Fibroblast of gingiva (primary cell): ENCODE measurements around the gene CLCN2.

Experiments used
- DNase-seq: peaks from one replicate; pipeline ENCODE4 v3.0.0-alpha.2; 2011; ENCODE audit warnings: low read depth

CLCN2 gene

GRCh38 chr3:184361532-184361931, at the start of gene CLCN2, which contains the start of gene POLR2H:
Gene CLCN2, minus strand, starts transcription at chr3:184361605. Its CDS starts 126 bp downstream, at chr3:184361479.
Gene POLR2H, plus strand, starts transcription at chr3:184361710. Its CDS starts 1,783 bp downstream, at chr3:184363493.
- peak; percentile 51 for DNase-seq

- DNase-seq: no peak
Measured at GRCh38 chr3:184409946-184410500, 48.6 kb upstream of the CLCN2 start.

GRCh38 chr3:184409331-184409926, 48.0 kb upstream of the CLCN2 start:
- DNase-seq: no peak

GRCh38 chr3:184405075-184406030, 43.9 kb upstream of the CLCN2 start:
- DNase-seq: no peak

- peak; percentile 86 for DNase-seq
Measured at GRCh38 chr3:184399410-184399809, 38.0 kb upstream of the CLCN2 start.

- no peak for DNase-seq
Measured at GRCh38 chr3:184395320-184395660, 33.9 kb upstream of the CLCN2 start.

GRCh38 chr3:184391266-184391665, 29.9 kb upstream of the CLCN2 start:
- no peak for DNase-seq

GRCh38 chr3:184389935-184390528, 28.6 kb upstream of the CLCN2 start:
- no peak for DNase-seq

- DNase-seq: no peak
Measured at GRCh38 chr3:184389384-184389783, 28.0 kb upstream of the CLCN2 start.

GRCh38 chr3:184388936-184389230, 27.5 kb upstream of the CLCN2 start:
- DNase-seq: no peak

- no peak for DNase-seq
Measured at GRCh38 chr3:184388164-184388935, 26.9 kb upstream of the CLCN2 start.

GRCh38 chr3:184387174-184387714, 25.8 kb upstream of the CLCN2 start:
- no peak for DNase-seq

- DNase-seq: no peak
Measured at GRCh38 chr3:184386047-184386806, 24.8 kb upstream of the CLCN2 start.

GRCh38 chr3:184384856-184385422, 23.5 kb upstream of the CLCN2 start:
- no peak for DNase-seq

GRCh38 chr3:184384342-184384741, 22.9 kb upstream of the CLCN2 start:
- DNase-seq: no peak

- DNase-seq: no peak
Measured at GRCh38 chr3:184383033-184383740, 21.8 kb upstream of the CLCN2 start.

GRCh38 chr3:184382326-184383032, 21.1 kb upstream of the CLCN2 start:
- no peak for DNase-seq

GRCh38 chr3:184381261-184382224, 20.1 kb upstream of the CLCN2 start:
- no peak for DNase-seq
